GM21786 (cell line): ENCODE results near the gene HEXIM1.

Source experiments
- ATAC-seq: cut with Tn5 transposase; IDR thresholded peaks from one replicate; pipeline ENCODE4 v1.9.1; 2021; ENCODE audit not compliant: unreplicated experiment

Gene HEXIM1, protein sequence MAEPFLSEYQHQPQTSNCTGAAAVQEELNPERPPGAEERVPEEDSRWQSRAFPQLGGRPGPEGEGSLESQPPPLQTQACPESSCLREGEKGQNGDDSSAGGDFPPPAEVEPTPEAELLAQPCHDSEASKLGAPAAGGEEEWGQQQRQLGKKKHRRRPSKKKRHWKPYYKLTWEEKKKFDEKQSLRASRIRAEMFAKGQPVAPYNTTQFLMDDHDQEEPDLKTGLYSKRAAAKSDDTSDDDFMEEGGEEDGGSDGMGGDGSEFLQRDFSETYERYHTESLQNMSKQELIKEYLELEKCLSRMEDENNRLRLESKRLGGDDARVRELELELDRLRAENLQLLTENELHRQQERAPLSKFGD

DNA sequence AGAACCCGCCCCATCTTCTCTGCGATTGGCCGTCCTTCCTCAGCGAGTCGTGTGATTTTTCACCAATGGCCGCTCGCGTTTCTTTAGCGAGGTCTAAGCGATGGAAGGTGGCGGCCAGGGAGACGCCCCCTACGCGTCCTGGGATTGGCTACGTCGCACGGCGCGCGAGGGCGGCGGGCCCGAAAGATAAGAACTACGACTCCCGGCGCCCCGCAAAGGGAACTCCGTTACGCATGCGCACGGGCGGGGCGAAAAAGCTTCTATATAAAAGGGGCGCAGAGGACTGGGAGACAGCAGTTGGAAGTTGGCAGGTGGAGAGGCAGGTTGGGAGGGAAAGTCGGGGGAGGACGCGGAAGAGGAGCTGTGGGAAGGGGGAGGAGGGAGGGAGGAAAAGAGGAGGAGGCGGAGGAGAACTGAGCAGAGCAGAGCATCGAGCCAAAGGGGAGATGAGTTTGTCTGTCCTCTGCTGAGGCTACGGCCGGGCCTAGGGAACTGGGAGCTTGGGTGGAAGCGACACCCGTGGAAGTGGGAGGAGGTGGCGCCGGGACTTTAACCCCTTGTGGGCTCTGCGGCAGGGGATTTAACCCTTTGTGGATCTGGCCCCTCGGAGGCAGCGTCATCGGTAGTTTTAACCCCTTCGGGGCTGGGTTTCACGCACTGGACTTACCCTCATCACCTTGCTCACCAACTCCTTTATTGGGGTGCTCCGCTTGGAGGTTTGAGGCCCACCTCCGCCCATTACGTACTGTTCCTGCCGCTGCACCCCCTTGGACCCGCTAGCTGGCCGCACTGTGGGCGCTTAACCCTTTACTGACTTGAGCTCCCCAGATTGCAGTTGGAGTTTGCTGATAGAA is at the start of gene HEXIM1:
Gene HEXIM1, plus strand, starts transcription at position 293 of the 854 bp plus-strand sequence. CDS start 716 bp downstream, outside the sequence.
- ATAC-seq: peak; percentile 61

DNA sequence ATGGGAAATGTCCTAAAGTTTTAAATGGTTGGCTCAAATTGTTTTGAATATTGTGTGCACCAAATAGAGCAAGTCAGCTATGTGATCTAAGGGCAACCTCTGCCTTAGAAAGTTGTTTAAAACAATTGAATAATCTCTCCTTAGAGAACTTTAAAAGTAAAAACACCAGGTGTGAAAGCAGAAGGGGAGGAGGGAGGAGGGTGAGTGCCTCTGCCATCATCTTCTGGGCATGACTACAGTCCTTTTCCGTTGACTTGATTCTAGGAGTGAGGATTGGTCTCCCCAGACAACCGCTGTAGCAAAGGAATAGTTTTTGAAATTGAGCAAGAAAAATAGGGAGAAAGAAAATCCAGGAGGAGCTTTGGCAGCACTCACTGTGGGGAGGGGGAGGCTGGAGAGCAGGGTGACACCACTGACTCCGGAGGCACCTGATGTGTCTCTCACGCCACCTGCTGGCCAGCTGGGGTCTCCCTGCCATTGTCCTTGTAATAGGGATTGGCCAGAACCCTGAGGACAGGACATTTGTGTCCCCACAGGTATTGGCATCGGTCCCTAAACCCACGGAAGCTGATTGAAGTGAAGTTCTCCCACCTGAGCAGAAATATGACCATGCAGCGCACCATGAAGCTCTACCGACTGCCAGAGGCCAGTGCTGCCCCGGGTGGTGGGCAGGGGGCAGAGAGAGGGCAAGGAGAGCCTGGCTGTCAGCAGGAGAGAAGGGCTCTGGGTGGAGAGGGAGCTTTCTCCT is 49.2 kb upstream of the HEXIM1 start:
- no peak for ATAC-seq

DNA sequence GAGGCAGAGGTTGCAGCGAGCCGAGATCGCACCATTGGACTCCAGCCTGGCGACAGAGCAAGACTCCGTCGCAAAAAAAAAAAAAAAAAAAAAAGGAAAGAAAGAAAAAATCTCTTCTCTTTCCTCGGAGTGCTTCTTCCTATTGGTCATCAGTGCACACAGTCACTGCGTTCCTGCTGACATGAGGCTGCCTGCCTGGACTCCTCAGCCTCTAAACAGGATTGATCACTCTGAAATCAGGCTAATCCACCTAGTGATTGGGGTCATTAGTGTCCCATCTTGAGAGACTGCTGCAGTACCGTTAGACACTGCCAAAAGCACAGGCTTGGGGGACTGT is 46.8 kb upstream of the HEXIM1 start:
- ATAC-seq: no peak

- ATAC-seq: no peak
These were observed 46.1 kb upstream of the HEXIM1 start for GRCh38 chr17:45101883-45102811.

DNA sequence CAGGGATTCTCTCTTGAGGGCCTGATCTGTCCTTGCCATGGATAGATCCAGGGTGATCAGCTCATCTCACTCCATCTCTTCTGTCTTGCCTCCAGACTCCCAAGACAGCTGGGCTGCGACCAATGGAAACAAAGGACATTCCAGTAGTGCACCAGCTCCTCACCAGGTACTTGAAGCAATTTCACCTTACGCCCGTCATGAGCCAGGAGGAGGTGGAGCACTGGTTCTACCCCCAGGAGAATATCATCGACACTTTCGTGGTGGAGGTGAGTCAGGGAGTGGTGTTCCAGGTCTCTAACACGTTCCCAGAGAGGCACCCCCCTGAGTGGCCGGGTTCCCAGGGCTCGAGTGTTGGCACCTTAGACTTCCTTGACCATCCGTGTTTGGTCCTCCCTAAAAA is 45.4 kb upstream of the HEXIM1 start:
- no peak for ATAC-seq

DNA sequence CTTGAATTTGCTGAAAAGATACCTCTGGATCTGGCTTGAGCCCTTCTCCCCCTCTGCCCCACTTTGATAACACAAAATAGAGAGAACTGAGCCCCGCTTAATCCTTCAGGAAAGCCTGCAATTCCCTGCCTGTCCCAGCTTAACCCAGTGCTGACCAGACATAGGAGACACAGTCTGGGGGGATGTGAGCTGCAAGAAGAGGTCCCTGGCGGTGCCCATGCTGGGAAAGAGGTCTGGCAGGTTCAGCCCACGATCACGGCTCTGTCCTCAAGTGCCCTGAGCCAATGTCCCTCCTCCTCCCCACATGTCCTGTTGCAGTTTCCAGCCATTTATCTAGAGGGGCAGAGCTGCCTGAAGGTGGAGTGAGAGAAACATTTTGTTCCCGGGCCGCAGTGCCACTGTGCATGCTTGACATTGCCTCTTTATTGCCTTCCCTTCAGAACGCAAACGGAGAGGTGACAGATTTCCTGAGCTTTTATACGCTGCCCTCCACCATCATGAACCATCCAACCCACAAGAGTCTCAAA is 44.9 kb upstream of the HEXIM1 start:
- ATAC-seq: no peak

GRCh38 chr17:45104029-45104428 is 44.2 kb upstream of the HEXIM1 start:
- ATAC-seq: no peak

DNA sequence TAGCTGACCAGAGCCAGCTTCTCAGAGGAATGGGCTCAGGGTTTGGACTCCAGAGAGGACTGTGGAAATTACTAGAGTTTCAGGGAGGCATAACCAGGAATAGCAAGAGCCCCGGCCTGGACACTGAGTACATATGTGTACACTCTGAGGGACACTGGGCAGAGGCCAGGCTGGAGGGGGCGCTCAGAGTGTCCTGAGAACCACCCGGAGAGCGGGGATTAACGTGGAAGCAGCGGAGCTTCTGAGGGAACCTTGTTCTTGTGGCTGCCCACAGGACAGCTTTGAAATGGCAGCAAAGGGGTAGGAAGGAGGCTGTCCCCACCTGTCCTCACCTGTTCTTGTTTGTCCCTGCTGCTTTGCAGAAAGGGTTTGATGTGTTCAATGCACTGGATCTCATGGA is 43.8 kb upstream of the HEXIM1 start:
- ATAC-seq: no peak

- ATAC-seq: no peak
These were observed 43.2 kb upstream of the HEXIM1 start for GRCh38 chr17:45104907-45105624.

GRCh38 chr17:45106096-45106495 is 42.2 kb upstream of the HEXIM1 start:
- no peak for ATAC-seq

DNA sequence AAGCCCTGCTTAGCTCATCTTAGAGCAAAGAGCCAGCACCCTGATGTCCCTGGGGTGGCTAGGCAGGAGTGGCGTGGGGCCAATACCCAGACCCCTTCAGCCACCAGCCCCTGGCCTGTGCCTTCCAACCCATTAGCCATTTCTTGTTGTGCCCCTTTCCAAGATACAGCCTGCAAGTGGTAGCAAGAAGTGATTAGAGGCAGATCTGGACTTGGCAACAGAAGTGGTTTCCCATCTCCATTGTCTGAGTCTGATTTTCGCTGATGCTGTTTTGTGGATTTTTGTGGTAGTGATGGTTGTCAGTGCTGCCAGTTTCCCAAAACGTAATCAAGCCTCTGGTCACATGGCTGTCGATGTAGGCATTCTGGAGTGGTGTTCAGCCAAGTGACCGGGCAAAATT is 41.7 kb upstream of the HEXIM1 start:
- ATAC-seq: no peak

- no peak for ATAC-seq
These were observed 40.8 kb upstream of the HEXIM1 start for GRCh38 chr17:45107293-45108010.

GRCh38 chr17:45108051-45108450 is 40.2 kb upstream of the HEXIM1 start:
- ATAC-seq: no peak

DNA sequence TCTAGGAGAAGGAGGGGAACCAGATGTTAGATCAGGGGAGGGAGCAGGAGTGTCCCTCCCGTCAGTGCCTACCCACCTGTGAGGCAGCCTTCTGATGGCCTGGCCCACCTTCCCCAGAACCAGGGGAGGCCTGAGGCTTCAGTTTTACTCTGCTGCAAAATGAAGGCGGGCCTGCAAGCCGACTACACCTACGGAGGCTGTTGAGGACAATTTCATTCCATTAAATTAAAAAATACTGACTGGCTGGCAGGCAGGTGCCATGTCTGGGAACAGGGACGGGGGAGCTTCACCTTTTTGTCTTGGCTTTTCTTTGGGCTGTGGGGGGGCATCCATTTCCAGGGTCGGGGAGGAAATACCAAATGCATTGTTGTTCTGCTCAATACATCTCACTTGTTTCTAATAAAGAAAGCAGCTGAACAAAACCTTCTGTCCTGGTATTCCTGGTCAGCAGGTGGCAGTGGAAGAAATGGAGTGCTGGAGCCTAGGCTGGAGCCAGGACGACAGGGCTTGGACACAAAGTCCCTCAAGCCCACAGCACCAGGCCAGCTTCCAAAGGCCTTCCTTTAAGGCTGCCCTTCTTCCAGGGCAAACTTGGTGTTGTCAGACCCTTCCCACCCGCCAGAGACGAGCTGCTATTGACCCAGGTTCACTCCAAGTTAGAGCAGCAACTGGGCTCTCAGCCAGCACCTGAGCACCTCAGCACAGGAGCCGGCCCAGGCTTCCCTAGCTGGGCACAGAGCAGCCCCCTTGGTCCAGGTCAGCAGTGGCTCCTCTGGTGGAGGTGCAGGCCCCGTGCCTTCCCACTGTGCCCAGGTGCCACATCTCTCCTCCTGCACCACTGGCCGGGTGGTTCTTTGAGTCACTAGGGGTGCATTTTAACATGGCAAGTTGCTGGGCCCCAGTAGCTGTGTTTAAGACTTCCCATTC is 39.4 kb upstream of the HEXIM1 start:
- no peak for ATAC-seq

DNA sequence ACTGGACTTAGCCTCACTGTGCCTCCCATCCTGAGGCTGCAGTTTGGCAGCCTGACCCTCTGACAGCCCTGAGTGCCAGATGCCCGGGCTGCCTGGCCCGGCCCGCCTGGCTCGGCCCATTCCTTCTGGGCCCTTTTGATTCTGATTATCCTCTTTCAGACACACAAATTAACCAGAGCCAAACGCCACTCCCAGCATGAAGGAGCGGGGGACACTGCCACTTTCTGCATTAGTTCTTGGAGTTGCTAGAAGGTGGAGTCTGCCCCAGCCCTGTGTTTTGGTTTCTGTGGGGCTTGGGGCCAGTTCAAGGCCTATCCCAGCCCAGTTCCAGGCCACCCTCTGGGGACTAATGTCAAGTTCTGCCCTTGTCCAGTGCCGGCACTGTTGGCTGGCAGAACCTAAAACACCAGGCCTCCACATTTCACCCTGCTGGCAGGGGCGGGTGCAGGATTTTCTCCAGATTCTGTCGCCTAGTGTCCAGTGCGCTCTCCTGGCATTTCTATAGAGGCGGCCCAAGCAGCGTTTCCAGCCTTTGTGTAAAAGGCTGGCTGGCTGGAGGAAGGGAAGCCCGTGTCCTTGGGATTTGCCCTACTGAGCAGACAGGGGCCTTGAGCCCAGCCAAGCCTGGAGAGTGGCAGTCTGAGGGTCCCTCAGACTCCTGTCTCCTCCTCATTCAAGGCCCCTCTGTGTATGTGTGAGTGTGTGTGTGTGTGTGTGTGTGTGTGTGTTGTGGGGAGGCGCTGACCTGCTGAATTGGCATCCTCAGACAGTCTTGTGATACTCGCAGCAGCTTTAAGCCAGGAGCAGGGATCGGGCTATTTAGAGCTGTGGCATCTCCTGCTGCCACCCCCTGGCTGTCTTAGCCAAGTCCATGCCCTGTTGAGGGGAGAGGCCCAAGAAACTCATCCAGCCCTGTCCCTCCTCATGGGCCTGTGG is 37.3 kb upstream of the HEXIM1 start:
- ATAC-seq: no peak

- ATAC-seq: no peak
These were observed 36.4 kb upstream of the HEXIM1 start for GRCh38 chr17:45111850-45112249.
